T-cell (primary cell): ENCODE measurements around the gene RFPL1. TPM values are rescaled to one million over a fixed set of nuclear protein-coding genes. Genes with fewer than 3 reads are reported as not detected.

Source experiments
- ATAC-seq, 4 experiments: fragments of 200-7000 bp in 3 of 4; fragments of 150-1000 bp in 1 of 4; cut with Tn5 transposase; replicated peaks in 1 of 4; 1 replicate in 3 of 4; 2 replicates in 1 of 4; pipeline ENCODE4 v1.10.0; 2021; ENCODE audit warnings: moderate library complexity in 3 of 4, mild to moderate bottlenecking in 2 of 4, moderate number of reproducible peaks in 1 of 4
- CTCF ChIA-PET, 2 donors: fragments of 300-600 bp; sonication (Branson Sonifier 250); formaldehyde crosslinking; loops; one replicate each; lab custom pipeline; 2022; ENCODE audit warnings: antibody characterized with exemption in 2 of 2; lab: Charles Lee
- POLR2A ChIA-PET, 2 donors: fragments of 300-600 bp; sonication (Branson Sonifier 250); formaldehyde crosslinking; loops; one replicate each; lab custom pipeline; 2022; ENCODE audit warnings: antibody characterized with exemption in 2 of 2; lab: Charles Lee
- DNase-seq, 35 experiments: peaks; one replicate each; pipeline versions ENCODE4 v3.0.0 to v3.0.0-alpha.2; 2013 to 2023
- H3K27ac ChIP-seq: one replicate; pipeline ENCODE4 v1.5.1; 2013; ENCODE audit warnings: low read length
- H3K27me3 ChIP-seq, 2 experiments: replicated peaks in 1 of 2; 1 replicate in 1 of 2; 2 replicates in 1 of 2; pipeline versions ENCODE4 v1.6.1 to v1.7.0; 2013; ENCODE audit warnings: low read length in 1 of 2, mixed read lengths in 1 of 2; ENCODE audit not compliant: control insufficient read depth in 2 of 2, insufficient read depth in 2 of 2; ENCODE audit errors: extremely low read depth in 1 of 2
- H3K36me3 ChIP-seq, 2 donors: 1 replicate in 1 of 2; 2 replicates in 1 of 2; pipeline versions ENCODE4 v1.6.1 to v1.7.0; 2013; ENCODE audit warnings: low read length in 1 of 2; ENCODE audit not compliant: control insufficient read depth in 2 of 2, insufficient read depth in 1 of 2; ENCODE audit errors: extremely low read depth in 1 of 2
- H3K4me1 ChIP-seq, 2 experiments: 1 replicate in 1 of 2; 2 replicates in 1 of 2; pipeline versions ENCODE4 v1.6.1 to v1.7.0; 2013; ENCODE audit warnings: low read length in 2 of 2, mixed read lengths in 1 of 2; ENCODE audit not compliant: insufficient read depth in 2 of 2, control insufficient read depth in 1 of 2; ENCODE audit errors: extremely low read depth in 1 of 2
- H3K4me3 ChIP-seq, 2 donors: 1 replicate in 1 of 2; 2 replicates in 1 of 2; pipeline versions ENCODE4 v1.5.1 to v1.7.0; 2013; ENCODE audit warnings: mild to moderate bottlenecking in 2 of 2, low read length in 1 of 2, moderate library complexity in 1 of 2; ENCODE audit not compliant: control insufficient read depth in 1 of 2; ENCODE audit errors: extremely low read depth in 1 of 2
- H3K9me3 ChIP-seq: 2 replicates; pipeline ENCODE4 v1.7.0; 2013
- H3K27ac Mint-ChIP-seq, 2 donors: one replicate each; pipeline ENCODE4 v1.8.0; 2020 to 2021; ENCODE audit warnings: mild to moderate bottlenecking in 2 of 2, mixed read lengths in 2 of 2
- H3K27me3 Mint-ChIP-seq, 2 donors: one replicate each; pipeline ENCODE4 v1.8.0; 2021 to 2022; ENCODE audit warnings: mixed read lengths in 2 of 2
- H3K36me3 Mint-ChIP-seq: one replicate; pipeline ENCODE4 v1.8.0; 2021; ENCODE audit warnings: mixed read lengths
- H3K4me1 Mint-ChIP-seq, 3 donors: one replicate each; pipeline ENCODE4 v1.8.0; 2020 to 2022; ENCODE audit warnings: mixed read lengths in 3 of 3, mild to moderate bottlenecking in 1 of 3
- H3K4me3 Mint-ChIP-seq, 3 donors: one replicate each; pipeline ENCODE4 v1.8.0; 2020 to 2022; ENCODE audit warnings: mild to moderate bottlenecking in 3 of 3, mixed read lengths in 3 of 3, moderate library complexity in 3 of 3
- H3K9me3 Mint-ChIP-seq, 3 donors: one replicate each; pipeline ENCODE4 v1.8.0; 2020 to 2022; ENCODE audit warnings: mixed read lengths in 3 of 3
- WGBS: methylation state at CpG from one replicate; pipeline ENCODE4 v1.1.5; 2013; ENCODE audit warnings: missing lambda C conversion rate; ENCODE audit not compliant: insufficient coverage; 5-methylcytosine and 5-hydroxymethylcytosine counted together
- total RNA-seq, 35 experiments: library from RNA in 6 of 35; stranded (reverse) in 6 of 35; fragments of 120-200 nt in 1 of 35; gene quantifications; one replicate each; pipeline versions ENCODE4 v1.2.1 to v1.2.4 and lab custom pipeline; 2013 to 2026

RFPL1 gene
- total RNA-seq, 5 donors from 2014 or later (not counting 1 experiment from before 2014, with no cell fraction given): 0.22 TPM; not detected in 4

- Mint-ChIP-seq H3K9me3 (no peaks in the 10 kb centered on the region), H3K27ac (no peak overlapping the region), H3K4me3 (peak overlapping the region; percentile 59 to 69 (median 60)), H3K36me3 (no peaks in the 10 kb centered on the region), H3K27me3 (peaks cover 16 to 23% of the 10 kb centered on the region in 2 donors), H3K4me1 (peaks cover 0 to 12% (median 5%) of the 10 kb centered on the region in 3 donors)
- ChIA-PET POLR2A (interaction anchor here in 1 of 2 donors (0.5 kb wide), 1 partner anchor 1703 kb away, joined by 3 read pairs; no protein-coding TSS in a partner anchor), CTCF (no interaction called here)
- ATAC-seq (peak; percentile 80 to 97 (median 86)), DNase-seq (peak; percentile 31 to 78 (median 63))
- H3K9me3 ChIP-seq: no peaks in the 10 kb centered on the region
- no peaks in the 10 kb centered on the region for H3K36me3 ChIP-seq
- 39% methylated on average over 44 of the region's 54 CpGs for WGBS
- peaks cover 0 to 22% of the 10 kb centered on the region in 2 experiments for H3K27me3 ChIP-seq
- no peak overlapping the region for H3K27ac ChIP-seq
- peak overlapping the region in 1 of 2 donors; percentile 19 for H3K4me3 ChIP-seq
- H3K4me1 ChIP-seq: peaks cover 0 to 12% of the 10 kb centered on the region in 2 experiments
Observed at GRCh38 chr22:29470159-29470855, 31.9 kb downstream of the RFPL1 start.

- ATAC-seq: no peak
- Mint-ChIP-seq H3K4me3 (no peak overlapping the region), H3K9me3 (no peaks in the 10 kb centered on the region), H3K36me3 (no peaks in the 10 kb centered on the region), H3K4me1 (peaks cover under 1 to 12% (median 5%) of the 10 kb centered on the region in 3 donors), H3K27ac (no peak overlapping the region), H3K27me3 (peaks cover 33 to 44% of the 10 kb centered on the region in 2 donors)
- Histone ChIP-seq H3K27ac (no peak overlapping the region), H3K9me3 (no peaks in the 10 kb centered on the region), H3K4me3 (no peak overlapping the region), H3K36me3 (no peaks in the 10 kb centered on the region), H3K27me3 (peaks cover 0 to 40% of the 10 kb centered on the region in 2 experiments), H3K4me1 (peaks cover 0 to 12% of the 10 kb centered on the region in 2 experiments)
- 75% methylated on average over 5 of the region's 5 CpGs for WGBS
- ChIA-PET POLR2A (interaction anchor here in 1 of 2 donors (0.6 kb wide), 1 partner anchor 49 kb away, joined by 3 read pairs; no protein-coding TSS in a partner anchor), CTCF (no interaction called here)
- no peak for DNase-seq
Observed at GRCh38 chr22:29473001-29473400, 34.6 kb downstream of the RFPL1 start.

- CTCF ChIA-PET: no interaction called here
Observed at GRCh38 chr22:29475550-29475949, 37.2 kb downstream of the RFPL1 start.

GRCh38 chr22:29476116-29476515, 37.7 kb downstream of the RFPL1 start:
- peaks cover 13 to 15% (median 14%) of the 10 kb centered on the region in 3 donors for H3K4me1 Mint-ChIP-seq
- no peak overlapping the region for H3K4me3 ChIP-seq
- no peaks in the 10 kb centered on the region for H3K9me3 ChIP-seq
- no peak overlapping the region for H3K4me3 Mint-ChIP-seq
- H3K36me3 Mint-ChIP-seq: no peaks in the 10 kb centered on the region
- no peak for DNase-seq
- H3K27ac Mint-ChIP-seq: no peak overlapping the region
- ChIA-PET CTCF (no interaction called here), POLR2A (no interaction called here)
- 69% methylated on average over 2 of the region's 6 CpGs for WGBS
- no peak for ATAC-seq
- H3K9me3 Mint-ChIP-seq: no peaks in the 10 kb centered on the region
- H3K36me3 ChIP-seq: no peaks in the 10 kb centered on the region
- peaks cover 0 to 20% of the 10 kb centered on the region in 2 experiments for H3K4me1 ChIP-seq
- H3K27me3 Mint-ChIP-seq: peaks cover 47 to 59% of the 10 kb centered on the region in 2 donors
- H3K27ac ChIP-seq: no peak overlapping the region
- H3K27me3 ChIP-seq: peaks cover 2 to 52% of the 10 kb centered on the region in 2 experiments

More at GRCh38 chr22:29475550-29475949, 37.2 kb downstream of the RFPL1 start:
- H3K27me3 ChIP-seq: peaks cover 2 to 53% of the 10 kb centered on the region in 2 experiments
- H3K36me3 ChIP-seq: no peaks in the 10 kb centered on the region
- no peaks in the 10 kb centered on the region for H3K9me3 Mint-ChIP-seq
- no peak overlapping the region for H3K27ac ChIP-seq
- WGBS: 85% methylated on average over 8 of the region's 8 CpGs
- peaks cover 15 to 17% (median 17%) of the 10 kb centered on the region in 3 donors for H3K4me1 Mint-ChIP-seq
- H3K9me3 ChIP-seq: no peaks in the 10 kb centered on the region
- no peak for ATAC-seq
- no peak overlapping the region for H3K4me3 Mint-ChIP-seq
- POLR2A ChIA-PET: no interaction called here
- H3K36me3 Mint-ChIP-seq: no peaks in the 10 kb centered on the region
- H3K27me3 Mint-ChIP-seq: peaks cover 50 to 60% of the 10 kb centered on the region in 2 donors
- H3K27ac Mint-ChIP-seq: no peak overlapping the region
- peaks cover 0 to 21% of the 10 kb centered on the region in 2 experiments for H3K4me1 ChIP-seq
- no peak overlapping the region for H3K4me3 ChIP-seq
- no peak for DNase-seq

- Mint-ChIP-seq H3K9me3 (no peaks in the 10 kb centered on the region), H3K36me3 (no peaks in the 10 kb centered on the region), H3K4me3 (no peak overlapping the region), H3K4me1 (peaks cover 19 to 22% (median 20%) of the 10 kb centered on the region in 3 donors), H3K27me3 (peaks cover 48 to 67% of the 10 kb centered on the region in 2 donors), H3K27ac (no peak overlapping the region)
- no peak overlapping the region for H3K4me3 ChIP-seq
- no peak overlapping the region for H3K27ac ChIP-seq
- DNase-seq: no peak
- H3K9me3 ChIP-seq: no peaks in the 10 kb centered on the region
- H3K4me1 ChIP-seq: peaks cover 0 to 26% of the 10 kb centered on the region in 2 experiments
- H3K27me3 ChIP-seq: peaks cover 4 to 64% of the 10 kb centered on the region in 2 experiments
- ATAC-seq: no peak
- H3K36me3 ChIP-seq: no peaks in the 10 kb centered on the region
- POLR2A ChIA-PET: no interaction called here
- no CpG with 5 or more reads among the region's 4 CpGs for WGBS
- CTCF ChIA-PET: no interaction called here
Observed at GRCh38 chr22:29477723-29478318, 39.4 kb downstream of the RFPL1 start.
